DND-41 (cell line): ENCODE measurements around the gene DYNLT3.

Experiments used
- ATAC-seq: fragments of 200-7000 bp; cut with Tn5 transposase; 3 replicates; pipeline ENCODE4 v1.9.1; 2021; ENCODE audit warnings: low read depth; ENCODE audit not compliant: insufficient read depth
- DNase-seq: peaks from one replicate; pipeline ENCODE4 v3.0.0-alpha.2; 2020
- H2AFZ ChIP-seq: 2 replicates; pipeline ENCODE4 v1.6.0; 2012; ENCODE audit warnings: low read depth, low read length
- H3K27ac ChIP-seq: 2 replicates; pipeline ENCODE4 v1.5.1; 2012; ENCODE audit warnings: low read length, inconsistent platforms
- H3K27me3 ChIP-seq: fragments of 200-600 bp; sonication (generic); 2 replicates; pipeline ENCODE4 v1.6.0; 2012; ENCODE audit warnings: low read length, mild to moderate bottlenecking, inconsistent platforms; ENCODE audit not compliant: insufficient read depth, poor library complexity
- H3K36me3 ChIP-seq: 2 replicates; pipeline ENCODE4 v1.5.1; 2012; ENCODE audit warnings: low read length, inconsistent platforms; ENCODE audit not compliant: insufficient read depth
- H3K4me1 ChIP-seq: 2 replicates; pipeline ENCODE4 v1.5.1; 2012; ENCODE audit warnings: mild to moderate bottlenecking, low read length; ENCODE audit not compliant: insufficient read depth
- H3K4me2 ChIP-seq: 2 replicates; pipeline ENCODE4 v1.6.0; 2012; ENCODE audit warnings: mild to moderate bottlenecking, moderate library complexity, low read length, inconsistent platforms; ENCODE audit not compliant: insufficient read depth
- H3K4me3 ChIP-seq, 2 experiments: fragments of 200-600 bp in 1 of 2; shearing (Covaris generic) in 1 of 2; 2 replicates each; pipeline ENCODE4 v1.5.1; 2012 to 2016; ENCODE audit warnings: inconsistent platforms in 2 of 2, low read length in 2 of 2, mild to moderate bottlenecking in 2 of 2, low read depth in 1 of 2, moderate library complexity in 1 of 2
- H3K79me2 ChIP-seq: 2 replicates; pipeline ENCODE4 v1.6.0; 2012; ENCODE audit warnings: low read length, inconsistent platforms; ENCODE audit not compliant: insufficient read depth
- H3K9ac ChIP-seq: 2 replicates; pipeline ENCODE4 v1.6.0; 2012; ENCODE audit warnings: low read depth, mild to moderate bottlenecking, inconsistent platforms, low read length, moderate library complexity
- H3K9me3 ChIP-seq: 2 replicates; pipeline ENCODE4 v1.5.1; 2012; ENCODE audit warnings: low read length, moderate library complexity, mild to moderate bottlenecking, inconsistent platforms; ENCODE audit not compliant: insufficient read depth, severe bottlenecking
- H4K20me1 ChIP-seq: 2 replicates; pipeline ENCODE4 v1.6.0; 2012; ENCODE audit warnings: low read length; ENCODE audit not compliant: insufficient read depth
- CTCF ChIP-seq: IDR thresholded peaks from 2 replicates; pipeline ENCODE4 v1.5.1; 2012; ENCODE audit warnings: borderline replicate concordance, low read length, moderate library complexity, mild to moderate bottlenecking; ENCODE audit not compliant: poor library complexity, severe bottlenecking; ENCODE audit errors: extremely low read depth
- EZH2 ChIP-seq: IDR thresholded peaks from 3 replicates; pipeline ENCODE4 v1.6.1; 2012; ENCODE audit warnings: borderline replicate concordance, low read depth, mild to moderate bottlenecking, moderate library complexity, low read length, inconsistent platforms; ENCODE audit not compliant: severe bottlenecking

Gene DYNLT3

GRCh38 chrX:37834937-37835336, 12.4 kb downstream of the DYNLT3 start:
- H3K4me1 ChIP-seq = 0 out of 2 replicates have a peak, but pooled peaks cover 3% of the 10 kb centered on the region
- no peak overlapping the region for H3K4me3 ChIP-seq
- no peak for DNase-seq
- H3K9me3 ChIP-seq = no peaks in the 10 kb centered on the region
- no peaks in the 10 kb centered on the region; the same call in 1 of the 2 replicates for H3K36me3 ChIP-seq
- H4K20me1 ChIP-seq = no peaks in the 10 kb centered on the region
- no peaks in the 10 kb centered on the region for H3K27me3 ChIP-seq
- no peak overlapping the region for H2AFZ ChIP-seq
- no peaks in the 10 kb centered on the region for H3K79me2 ChIP-seq
- no peak for ATAC-seq
- H3K9ac ChIP-seq = no peak overlapping the region
- TF ChIP-seq CTCF (no peak), EZH2 (no peak)
- H3K27ac ChIP-seq = no peak overlapping the region
- H3K4me2 ChIP-seq = no peak overlapping the region

GRCh38 chrX:37830371-37830770, 17.0 kb downstream of the DYNLT3 start:
- ATAC-seq = no peak
- TF ChIP-seq EZH2 = no peak
- no peak overlapping the region for H3K9ac ChIP-seq
- H3K36me3 ChIP-seq = no peaks in the 10 kb centered on the region
- H3K27ac ChIP-seq = no peak overlapping the region
- H3K27me3 ChIP-seq = no peaks in the 10 kb centered on the region
- H4K20me1 ChIP-seq = no peaks in the 10 kb centered on the region
- no peak overlapping the region for H3K4me2 ChIP-seq
- no peak overlapping the region for H3K4me3 ChIP-seq
- peaks cover 9% of the 10 kb centered on the region for H3K4me1 ChIP-seq
- DNase-seq = no peak
- H3K9me3 ChIP-seq = no peaks in the 10 kb centered on the region
- no peaks in the 10 kb centered on the region for H3K79me2 ChIP-seq
- H2AFZ ChIP-seq = no peak overlapping the region

- no peak overlapping the region for H3K27ac ChIP-seq
- H3K4me3 ChIP-seq = no peak overlapping the region
- H3K4me1 ChIP-seq = peaks cover 15% of the 10 kb centered on the region
- H3K79me2 ChIP-seq = no peaks in the 10 kb centered on the region
- no peak for DNase-seq
- H2AFZ ChIP-seq = no peak overlapping the region
- ATAC-seq = no peak
- no peak overlapping the region for H3K9ac ChIP-seq
- H4K20me1 ChIP-seq = no peaks in the 10 kb centered on the region
- no peak for TF ChIP-seq EZH2
- no peak for TF ChIP-seq CTCF
- H3K4me2 ChIP-seq = no peak overlapping the region
- no peaks in the 10 kb centered on the region for H3K9me3 ChIP-seq
- H3K27me3 ChIP-seq = no peaks in the 10 kb centered on the region
- no peaks in the 10 kb centered on the region for H3K36me3 ChIP-seq
Measured at GRCh38 chrX:37829721-37830120, 17.6 kb downstream of the DYNLT3 start.

- peak; percentile 85 for ATAC-seq
- Histone ChIP-seq H3K27ac (peak overlapping the region; percentile 71), H3K9ac (peak overlapping the region; percentile 8; the same call in 1 of the 2 replicates), H3K4me3 (no peak overlapping the region), H3K27me3 (no peaks in the 10 kb centered on the region), H3K4me2 (no peak overlapping the region), H2AFZ (peak overlapping the region; percentile 50), H3K79me2 (no peaks in the 10 kb centered on the region), H3K9me3 (no peaks in the 10 kb centered on the region), H3K36me3 (no peaks in the 10 kb centered on the region), H3K4me1 (peaks cover 46% of the 10 kb centered on the region), H4K20me1 (no peaks in the 10 kb centered on the region)
- DNase-seq = peak; percentile 72
- TF ChIP-seq EZH2 (no peak), CTCF (peak; percentile 91)
Measured at GRCh38 chrX:37825215-37825842, 22.0 kb downstream of the DYNLT3 start.
